Endothelial cell (in vitro differentiated cells): ENCODE measurements around the gene GJE1. TPM values are rescaled to one million over a fixed set of nuclear protein-coding genes. Genes with fewer than 3 reads are reported as not detected.
"Not testable (repeated sequence)": the region's sequence is repeated elsewhere in the genome, so short reads cannot be mapped to it uniquely, and the experiment has no call there.

Experiments
- DNase-seq: peaks from one replicate; pipeline ENCODE4 v3.0.0; 2021; ENCODE audit warnings: low spot score
- H3K27ac Mint-ChIP-seq: one replicate; pipeline ENCODE4 v1.8.0; 2021; ENCODE audit warnings: mixed read lengths, inconsistent platforms; ENCODE audit not compliant: unreplicated experiment
- H3K27me3 Mint-ChIP-seq: one replicate; pipeline ENCODE4 v1.8.0; 2021; ENCODE audit warnings: mild to moderate bottlenecking, moderate library complexity, mixed read lengths, inconsistent platforms; ENCODE audit not compliant: unreplicated experiment
- H3K36me3 Mint-ChIP-seq: one replicate; pipeline ENCODE4 v1.8.0; 2021; ENCODE audit warnings: mild to moderate bottlenecking, low read depth, mixed read lengths, inconsistent platforms; ENCODE audit not compliant: unreplicated experiment
- H3K4me1 Mint-ChIP-seq: one replicate; pipeline ENCODE4 v1.8.0; 2021; ENCODE audit warnings: mild to moderate bottlenecking, mixed read lengths, inconsistent platforms; ENCODE audit not compliant: unreplicated experiment
- H3K4me3 Mint-ChIP-seq: one replicate; pipeline ENCODE4 v1.8.0; 2021; ENCODE audit warnings: mild to moderate bottlenecking, mixed read lengths, inconsistent platforms; ENCODE audit not compliant: unreplicated experiment
- H3K9me3 Mint-ChIP-seq: one replicate; pipeline ENCODE4 v1.8.0; 2021; ENCODE audit warnings: mixed read lengths, inconsistent platforms; ENCODE audit not compliant: unreplicated experiment
- total RNA-seq: library from RNA; stranded (reverse); fragmentation: NEBNext Ultra II Directional; extraction: Animal tissue kit (Norgen Biotek cat#: 25700); gene quantifications from one replicate; pipeline ENCODE4 v1.2.1, GENCODE V29; 2021; ENCODE audit not compliant: unreplicated experiment
- TF ChIP-seq, protein P1 (sequence below): fragments of 200-600 bp; sonication (generic); IDR thresholded peaks from one replicate; pipeline ENCODE4 v1.5.0; 2021; ENCODE audit warnings: antibody characterized with exemption; ENCODE audit not compliant: unreplicated experiment

Gene GJE1
- total RNA-seq, 1 donor from 2014 or later, result not detected

DNA sequence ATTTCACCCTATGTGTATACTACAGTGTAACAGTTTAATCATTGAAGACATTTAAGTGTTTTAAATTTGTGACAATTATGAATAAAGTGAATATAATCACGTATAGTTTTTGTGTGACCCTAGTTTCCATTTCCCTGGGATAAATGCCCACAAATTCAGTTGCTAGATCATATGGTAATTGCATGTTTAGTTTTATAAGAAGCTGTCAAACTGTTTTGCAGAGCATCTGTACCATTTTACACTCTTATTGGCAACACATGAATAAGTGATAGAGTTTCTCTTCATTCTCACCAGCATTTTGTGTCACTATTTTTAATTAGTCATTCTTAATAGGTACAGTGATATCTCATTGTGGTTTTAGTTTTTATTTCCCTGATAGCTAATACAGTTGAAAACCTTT, 21.6 kb downstream of the GJE1 start:
- Mint-ChIP-seq H3K4me1 (peaks cover 10% of the 10 kb centered on the region), H3K27ac (no peak overlapping the region), H3K9me3 (no peaks in the 10 kb centered on the region), H3K36me3 (no peaks in the 10 kb centered on the region), H3K27me3 (peaks cover 3% of the 10 kb centered on the region), H3K4me3 (no peak overlapping the region)
- TF ChIP-seq, protein P1, sequence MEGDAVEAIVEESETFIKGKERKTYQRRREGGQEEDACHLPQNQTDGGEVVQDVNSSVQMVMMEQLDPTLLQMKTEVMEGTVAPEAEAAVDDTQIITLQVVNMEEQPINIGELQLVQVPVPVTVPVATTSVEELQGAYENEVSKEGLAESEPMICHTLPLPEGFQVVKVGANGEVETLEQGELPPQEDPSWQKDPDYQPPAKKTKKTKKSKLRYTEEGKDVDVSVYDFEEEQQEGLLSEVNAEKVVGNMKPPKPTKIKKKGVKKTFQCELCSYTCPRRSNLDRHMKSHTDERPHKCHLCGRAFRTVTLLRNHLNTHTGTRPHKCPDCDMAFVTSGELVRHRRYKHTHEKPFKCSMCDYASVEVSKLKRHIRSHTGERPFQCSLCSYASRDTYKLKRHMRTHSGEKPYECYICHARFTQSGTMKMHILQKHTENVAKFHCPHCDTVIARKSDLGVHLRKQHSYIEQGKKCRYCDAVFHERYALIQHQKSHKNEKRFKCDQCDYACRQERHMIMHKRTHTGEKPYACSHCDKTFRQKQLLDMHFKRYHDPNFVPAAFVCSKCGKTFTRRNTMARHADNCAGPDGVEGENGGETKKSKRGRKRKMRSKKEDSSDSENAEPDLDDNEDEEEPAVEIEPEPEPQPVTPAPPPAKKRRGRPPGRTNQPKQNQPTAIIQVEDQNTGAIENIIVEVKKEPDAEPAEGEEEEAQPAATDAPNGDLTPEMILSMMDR, result no peak
- no peak for DNase-seq

- peaks cover 4% of the 10 kb centered on the region for H3K4me1 Mint-ChIP-seq
Measured at GRCh38 chr6:142155091-142155490, 22.4 kb downstream of the GJE1 start.

GRCh38 chr6:142155895-142156757, 23.4 kb downstream of the GJE1 start:
- H3K4me3 Mint-ChIP-seq, result no peak overlapping the region
- peak overlapping the region; percentile 76 for H3K27ac Mint-ChIP-seq

More at GRCh38 chr6:142155091-142155490, 22.4 kb downstream of the GJE1 start:
- TF ChIP-seq, protein P1, result no peak
- Mint-ChIP-seq H3K27me3 (peaks cover 3% of the 10 kb centered on the region), H3K4me3 (no peak overlapping the region), H3K9me3 (no peaks in the 10 kb centered on the region), H3K36me3 (no peaks in the 10 kb centered on the region), H3K27ac (no peak overlapping the region)
- DNase-seq, result no peak

GRCh38 chr6:142156758-142157068, 24.0 kb downstream of the GJE1 start:
- not testable (repeated sequence) for H3K27me3 Mint-ChIP-seq, H3K4me1 Mint-ChIP-seq, H3K27ac Mint-ChIP-seq, H3K9me3 Mint-ChIP-seq, H3K4me3 Mint-ChIP-seq, DNase-seq, H3K36me3 Mint-ChIP-seq
- TF ChIP-seq, protein P1, result peak; percentile 53

More at GRCh38 chr6:142155895-142156757, 23.4 kb downstream of the GJE1 start:
- no peaks in the 10 kb centered on the region for H3K36me3 Mint-ChIP-seq
- no peaks in the 10 kb centered on the region for H3K27me3 Mint-ChIP-seq
- peaks cover 3% of the 10 kb centered on the region for H3K4me1 Mint-ChIP-seq
- no peaks in the 10 kb centered on the region for H3K9me3 Mint-ChIP-seq
- TF ChIP-seq, protein P1, result peak; percentile 76
- DNase-seq, result no peak

- no peaks in the 10 kb centered on the region for H3K36me3 Mint-ChIP-seq
- no peaks in the 10 kb centered on the region for H3K9me3 Mint-ChIP-seq
- H3K4me3 Mint-ChIP-seq, result no peak overlapping the region
- DNase-seq, result no peak
- no peaks in the 10 kb centered on the region for H3K27me3 Mint-ChIP-seq
- H3K4me1 Mint-ChIP-seq, result peaks cover 3% of the 10 kb centered on the region
- no peak overlapping the region for H3K27ac Mint-ChIP-seq
- TF ChIP-seq, protein P1, result no peak
Measured at GRCh38 chr6:142162780-142163179, 30.1 kb downstream of the GJE1 start.
